ENCODE data around the gene ARHGEF38.

The ARHGEF38 gene

DNA sequence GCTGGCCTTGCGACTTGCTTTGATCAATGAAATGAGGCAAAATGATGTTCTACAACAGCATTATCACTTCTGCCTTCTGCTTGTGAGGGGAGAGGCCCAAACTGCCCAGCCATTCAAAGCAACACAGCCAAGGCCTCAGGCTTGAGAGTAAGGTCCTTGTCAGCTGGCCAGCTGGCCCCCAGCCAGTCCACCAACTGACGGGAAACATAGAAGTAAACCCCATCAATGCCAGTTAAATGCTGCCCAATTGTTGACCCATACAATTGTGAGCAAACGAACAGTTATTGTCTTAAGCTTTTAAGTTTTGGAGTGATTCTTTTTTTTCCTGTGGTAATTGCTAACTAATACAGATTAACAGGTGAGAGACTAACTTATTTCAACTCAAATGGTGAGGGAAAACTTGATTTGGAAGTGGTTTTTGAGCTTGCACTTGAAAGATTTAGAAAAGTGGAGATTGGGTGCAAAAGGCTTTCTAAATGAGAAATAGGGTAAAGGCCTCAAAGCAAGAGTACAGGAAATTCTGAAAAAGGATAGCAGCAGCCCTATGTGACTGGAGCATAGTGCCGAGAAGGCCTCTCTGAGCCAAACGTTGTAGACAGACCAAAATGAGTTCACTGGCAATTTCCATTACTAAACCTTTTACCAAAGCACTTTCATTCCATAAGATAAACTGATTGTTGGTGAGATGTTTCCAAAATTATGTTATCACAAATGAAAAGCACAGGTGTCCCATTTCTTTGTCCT, 66.9 kb downstream of the ARHGEF38 start:
- no peak for DNase-seq

DNA sequence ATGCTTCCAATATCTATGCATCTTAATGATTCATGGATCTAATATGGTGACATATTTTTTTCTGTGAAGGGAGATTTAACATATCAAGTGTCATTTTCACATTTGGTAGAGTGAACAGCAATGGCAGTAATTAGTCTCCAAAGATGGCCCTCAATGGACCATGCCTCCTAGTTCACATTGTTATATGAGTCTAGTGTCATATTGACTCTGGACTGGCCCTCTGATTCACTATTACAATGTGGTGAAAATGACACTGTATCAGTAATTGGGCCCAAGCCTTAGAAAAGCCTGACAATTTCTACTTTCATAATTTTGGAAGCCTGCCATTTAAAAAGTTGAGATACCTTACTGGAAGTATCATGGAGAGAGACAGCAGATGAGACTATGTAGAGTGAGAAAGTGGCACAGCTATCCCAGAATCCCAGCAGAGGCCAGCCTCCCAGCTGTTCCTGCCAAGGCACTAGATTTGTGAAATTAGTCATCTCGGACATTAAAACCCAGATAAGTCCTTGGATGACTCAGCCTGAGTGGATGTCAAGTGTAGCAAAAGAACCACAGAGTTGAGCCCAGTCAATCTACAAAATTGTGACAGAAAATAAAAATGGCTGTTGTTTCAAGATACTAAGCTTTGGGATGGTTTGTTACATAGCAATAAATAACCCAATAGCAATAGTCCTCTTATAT, 68.4 kb downstream of the ARHGEF38 start:
- DNase-seq: no peak

DNA sequence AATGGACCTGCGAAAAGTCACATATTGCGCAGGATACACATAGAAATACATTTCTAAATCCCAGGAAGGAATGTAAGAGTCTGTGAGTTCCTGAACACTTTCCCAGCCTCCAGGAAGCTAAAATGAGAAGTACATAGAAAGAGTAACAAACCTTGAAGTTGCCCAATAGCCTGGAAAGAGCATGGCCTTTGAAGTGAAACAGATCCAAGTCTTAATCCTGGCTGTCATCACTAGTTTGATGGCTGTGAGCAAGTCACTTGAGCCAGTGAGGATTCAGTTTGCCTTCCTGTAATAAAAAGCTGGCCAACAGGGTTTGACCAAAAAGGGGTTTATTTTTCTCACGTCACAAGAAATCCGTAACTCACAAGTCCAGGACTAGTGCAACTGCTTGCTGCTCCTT, 69.8 kb downstream of the ARHGEF38 start:
- no peak for DNase-seq

DNA sequence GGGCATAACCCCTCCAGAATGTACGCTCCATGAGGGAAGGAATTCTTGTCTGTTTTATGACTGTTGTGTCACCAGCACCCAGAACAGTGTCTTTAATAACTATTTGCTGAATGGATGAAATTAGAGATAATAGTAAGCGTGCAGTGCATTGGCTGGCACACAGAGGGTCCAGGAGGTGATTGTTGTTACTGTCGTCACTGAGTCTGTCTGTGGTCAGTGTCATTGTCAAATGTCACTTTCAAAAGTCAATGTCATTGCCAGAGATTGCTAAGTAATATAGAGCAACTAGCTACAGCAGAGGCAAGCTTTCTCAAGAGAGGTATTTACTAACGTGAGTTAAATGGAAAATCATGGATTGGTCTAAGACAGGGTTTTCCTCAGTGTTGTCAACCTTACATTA, 70.7 kb downstream of the ARHGEF38 start:
- DNase-seq: no peak

DNA sequence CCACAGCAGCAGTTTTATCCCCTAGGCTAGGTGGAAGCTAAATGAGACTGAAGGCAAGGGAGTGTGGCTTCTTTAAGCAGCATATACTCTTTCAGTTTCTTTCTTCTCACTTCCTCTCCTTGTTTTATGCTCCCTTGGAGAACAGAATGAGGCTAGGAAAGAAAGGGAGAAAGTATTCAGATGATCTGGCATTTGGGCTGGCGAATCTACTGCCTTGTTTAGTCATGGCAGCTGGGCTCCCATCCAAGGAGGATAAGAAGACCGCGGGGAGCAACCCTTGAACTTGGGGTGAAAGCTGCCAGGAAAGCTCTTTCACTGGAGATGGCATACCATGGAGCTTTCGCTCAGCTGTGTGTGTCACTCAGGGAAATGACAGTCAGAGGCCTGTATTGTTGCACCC, 72.1 kb downstream of the ARHGEF38 start:
- no peak for DNase-seq

DNA sequence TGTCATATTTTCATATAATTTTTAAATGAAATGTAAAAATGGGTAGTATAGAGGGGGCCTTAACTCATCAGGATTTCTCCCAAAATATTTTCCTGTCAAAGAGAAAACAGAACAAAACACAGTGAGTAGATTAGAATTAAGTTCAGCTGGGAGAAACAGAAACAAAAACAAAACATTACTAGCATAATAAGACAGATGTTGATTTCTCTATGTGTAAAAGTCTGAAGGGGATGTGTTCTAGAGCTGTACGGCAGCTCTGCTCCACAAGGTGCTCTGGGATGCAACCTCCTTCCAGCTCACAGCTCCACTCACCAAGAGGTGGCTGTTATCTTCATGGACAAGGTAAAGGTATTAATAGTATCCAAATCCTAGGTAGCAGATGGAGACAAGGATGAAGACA, 72.8 kb downstream of the ARHGEF38 start:
- no peak for DNase-seq

DNA sequence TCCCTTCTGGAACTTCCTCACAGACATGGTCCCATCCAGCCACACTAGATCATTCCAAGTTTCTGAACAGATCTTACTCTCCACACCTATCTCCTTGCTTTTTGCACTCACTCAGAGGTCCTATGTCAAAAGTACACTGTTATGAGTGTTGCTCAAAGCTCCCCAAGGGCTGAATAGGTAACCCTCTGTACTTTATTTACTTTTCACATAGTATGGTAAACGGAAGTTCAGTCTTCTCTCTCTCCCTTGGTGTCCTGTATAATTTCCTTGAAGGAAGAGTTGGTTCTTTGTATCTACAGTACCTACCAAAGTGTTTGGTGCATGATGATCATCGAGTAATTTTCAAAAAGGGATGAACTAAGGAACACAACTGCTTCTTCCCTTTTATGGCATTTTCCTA, 74.4 kb downstream of the ARHGEF38 start:
- no peak for DNase-seq

DNA sequence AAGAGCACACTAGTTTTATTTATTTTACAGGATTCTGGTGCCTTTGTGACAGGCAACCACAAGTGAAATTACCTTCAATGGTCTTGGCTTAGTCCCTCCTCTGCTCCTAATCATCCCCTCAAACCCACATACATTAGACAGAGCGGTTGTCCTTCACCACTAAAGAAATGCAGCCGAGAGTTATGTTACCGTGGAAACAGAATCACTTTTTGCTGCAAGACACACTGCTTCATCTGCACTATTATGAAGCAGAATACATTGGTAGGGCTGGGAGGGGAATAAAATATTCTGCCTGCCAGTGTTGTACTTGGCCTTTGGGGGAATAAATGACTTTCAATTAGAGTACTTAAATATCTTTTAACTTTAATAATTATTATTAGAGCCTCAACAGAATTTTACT, 75.2 kb downstream of the ARHGEF38 start:
- no peak for DNase-seq

DNA sequence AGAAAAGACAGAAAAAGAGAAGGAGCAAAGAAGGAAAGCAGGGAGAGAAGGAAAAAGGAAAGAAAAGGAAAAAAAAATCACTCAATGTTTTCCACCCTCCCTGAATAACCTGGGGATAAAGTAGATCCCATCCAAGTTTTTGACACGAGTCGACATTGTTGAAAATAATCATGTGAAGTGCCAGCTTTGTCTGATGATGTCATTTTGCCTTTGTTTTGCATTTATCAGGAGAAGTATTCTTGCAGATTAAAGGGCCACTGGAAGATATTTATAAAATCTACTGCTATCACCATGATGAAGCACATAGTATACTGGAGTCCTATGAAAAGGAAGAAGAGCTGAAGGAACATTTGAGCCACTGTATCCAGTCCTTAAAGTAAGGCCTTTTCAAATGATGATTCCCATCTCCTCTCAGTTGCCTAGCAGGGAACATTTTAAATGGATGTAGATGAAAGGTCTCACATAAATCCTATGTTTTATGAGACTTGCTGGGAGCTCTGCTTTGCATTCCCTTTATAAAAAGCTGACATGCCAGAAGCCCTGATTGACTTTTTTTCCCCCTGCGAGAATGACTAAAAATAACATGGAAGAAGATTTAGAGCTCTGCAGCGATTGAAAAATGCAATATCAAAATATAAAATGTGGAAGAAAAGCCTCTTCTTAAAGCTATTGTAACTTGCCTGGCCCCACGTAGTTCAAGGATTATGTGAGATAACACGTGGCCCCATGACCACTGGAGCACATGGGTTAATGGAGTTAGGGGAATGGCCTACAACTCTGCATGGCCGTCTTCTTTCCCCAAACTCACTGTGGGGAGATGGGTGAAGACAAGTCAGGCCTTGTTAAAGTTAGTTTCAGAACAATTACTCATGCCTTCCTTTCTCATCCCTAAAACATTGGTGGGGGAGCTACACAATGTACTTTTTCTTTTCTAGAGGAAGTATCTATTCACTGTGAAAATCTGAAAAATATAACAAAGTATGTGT, 78.5 kb downstream of the ARHGEF38 start:
- no peak for DNase-seq

DNA sequence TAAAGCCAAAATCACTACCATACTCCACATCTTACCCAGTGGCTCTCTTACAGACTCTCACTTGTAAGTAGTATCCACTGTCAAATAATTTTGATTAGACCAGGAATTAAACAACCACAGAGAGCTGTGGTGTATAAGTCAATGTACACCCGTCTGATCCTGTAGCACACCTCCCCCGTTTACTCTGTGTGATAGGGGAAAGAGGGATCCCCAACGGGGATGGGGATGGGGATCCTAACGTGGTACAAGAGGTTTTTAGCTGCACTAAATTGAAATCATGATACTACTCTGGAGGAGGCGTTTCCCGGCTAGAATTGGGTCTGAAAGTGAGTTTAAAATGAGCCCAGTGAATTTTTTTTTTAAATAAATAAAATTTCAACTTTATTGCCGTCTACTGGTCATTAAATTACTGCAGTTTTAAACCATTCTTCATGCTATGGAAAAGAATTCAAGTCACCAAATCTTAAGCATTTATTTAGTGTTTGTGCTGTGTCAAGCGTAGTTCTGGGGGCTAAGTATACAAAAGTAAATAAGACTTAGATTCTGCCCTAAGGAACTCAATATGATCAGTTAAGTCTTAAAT, 79.5 kb downstream of the ARHGEF38 start:
- no peak for DNase-seq

DNA sequence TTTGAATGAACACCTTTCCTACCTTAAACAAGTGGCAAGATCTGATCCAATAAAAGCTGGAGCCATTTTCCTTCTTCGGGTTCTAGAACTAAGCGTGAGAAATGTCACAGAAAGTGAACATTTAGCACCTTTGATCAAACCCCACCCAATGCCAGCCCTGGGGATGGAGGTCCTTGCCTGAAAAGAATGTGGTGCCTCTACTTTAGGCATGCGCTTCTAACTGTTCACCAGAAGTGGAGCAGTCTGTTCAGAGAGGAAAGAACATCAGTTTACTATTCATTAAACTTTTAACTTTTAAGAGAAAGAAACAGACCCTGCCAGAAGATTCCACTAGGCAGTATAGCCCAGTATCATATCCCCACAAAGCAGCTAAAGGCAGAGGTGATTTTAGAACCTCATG, 80.2 kb downstream of the ARHGEF38 start:
- DNase-seq: no peak

DNA sequence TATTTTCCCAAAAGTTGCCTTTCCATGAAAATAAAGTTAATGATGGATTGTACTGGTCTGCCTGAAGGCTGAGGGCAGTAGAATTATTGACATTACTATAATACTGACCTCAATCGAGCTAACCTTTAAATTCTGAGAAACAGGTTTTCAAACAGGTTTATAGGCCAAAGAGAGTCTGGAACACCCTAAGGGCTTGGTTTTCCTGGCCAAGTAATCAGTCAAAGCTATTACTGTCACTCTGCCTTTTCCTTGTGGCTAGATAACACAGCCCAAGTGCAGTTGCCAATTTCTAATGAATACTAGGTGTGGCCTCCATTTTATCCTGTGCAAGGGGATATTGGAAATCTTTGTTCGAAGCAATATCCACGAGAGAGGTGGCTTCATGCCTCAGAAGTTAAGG, 80.8 kb downstream of the ARHGEF38 start:
- no peak for DNase-seq

DNA sequence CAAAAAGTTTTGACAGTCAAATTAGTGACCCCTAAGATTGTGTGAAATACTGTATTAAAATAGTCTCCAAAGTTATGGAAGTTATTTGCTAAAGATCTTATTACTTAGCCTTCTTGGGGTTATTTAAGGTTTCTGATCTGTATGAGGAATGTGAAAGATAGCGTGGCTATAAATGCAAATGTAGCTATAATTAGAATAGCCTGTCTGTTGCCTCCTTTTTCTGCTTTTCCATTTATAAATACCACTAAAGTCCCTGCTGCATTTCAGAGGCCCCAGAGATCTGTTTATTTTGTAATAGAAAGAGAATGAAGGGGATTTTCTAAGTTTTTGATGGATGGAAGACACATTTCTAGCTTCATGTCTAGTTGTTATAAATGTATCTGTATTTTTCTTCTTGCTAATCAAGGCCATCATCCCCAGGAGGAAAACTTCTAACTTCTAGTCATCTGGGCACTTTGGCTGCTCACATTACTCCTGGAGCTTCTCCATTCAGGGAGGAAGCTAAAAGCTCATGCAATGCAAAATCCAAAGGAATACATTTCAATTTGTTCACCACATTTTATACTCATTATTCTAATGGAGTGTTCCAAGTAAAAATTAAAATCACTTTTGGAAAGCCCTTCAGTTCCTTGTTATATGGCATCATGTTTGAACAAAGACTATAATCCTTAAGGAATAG, 82.1 kb downstream of the ARHGEF38 start:
- no peak for DNase-seq

DNA sequence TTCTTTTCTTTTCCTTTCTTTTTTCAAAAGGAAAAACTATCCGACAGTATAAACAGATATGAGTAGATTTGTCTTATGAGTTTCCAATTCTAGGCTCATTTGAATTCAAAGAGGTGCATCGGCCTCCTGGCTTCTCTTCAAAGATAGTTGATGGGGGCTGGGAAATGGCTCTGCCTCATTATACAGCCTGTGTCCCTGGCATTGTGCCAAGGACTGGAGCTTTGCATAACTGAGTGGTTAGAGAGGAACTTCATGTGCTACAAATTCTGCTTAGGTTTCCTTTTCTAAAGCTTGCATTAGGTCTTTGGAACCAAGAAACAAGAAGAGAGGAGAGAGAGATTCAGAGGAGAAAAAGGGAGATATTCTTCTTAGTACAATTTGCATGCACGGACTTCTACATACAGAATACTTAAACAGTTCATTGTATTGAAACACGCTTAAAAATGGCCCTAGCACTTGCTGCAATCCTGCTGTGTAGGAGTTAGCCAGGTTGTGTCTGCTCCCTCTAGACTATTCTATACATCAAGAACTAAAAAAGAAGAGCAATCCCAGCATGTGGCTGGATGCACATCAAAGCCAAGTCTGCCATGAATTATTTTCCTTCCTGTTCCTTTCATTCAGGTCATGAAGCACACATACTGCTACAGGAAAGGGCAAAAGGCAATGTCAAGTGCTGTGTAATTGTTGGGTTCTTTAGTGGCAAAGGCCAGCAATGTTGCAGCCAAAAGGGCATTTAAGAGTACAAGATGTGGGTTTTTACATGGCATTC, 85.2 kb downstream of the ARHGEF38 start:
- no peak for DNase-seq

DNA sequence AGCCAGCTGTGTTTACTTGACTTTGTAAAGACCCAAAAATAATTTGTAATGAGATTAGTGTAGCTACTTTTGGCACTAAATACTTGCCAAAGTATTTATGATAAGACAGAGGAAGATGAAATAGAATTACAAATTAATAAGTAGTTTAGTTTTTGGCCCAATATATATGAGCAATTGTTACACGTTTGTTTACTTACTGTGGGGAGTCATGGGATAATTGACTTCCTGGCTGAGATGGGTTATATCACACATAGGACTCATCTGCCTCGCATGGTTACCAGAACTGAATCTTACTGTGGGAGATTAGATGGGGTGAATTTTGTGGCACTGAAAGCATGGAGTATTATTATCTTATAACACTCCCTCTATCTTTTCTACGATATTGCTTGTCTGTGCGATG, 89.4 kb downstream of the ARHGEF38 start:
- DNase-seq: no peak

DNA sequence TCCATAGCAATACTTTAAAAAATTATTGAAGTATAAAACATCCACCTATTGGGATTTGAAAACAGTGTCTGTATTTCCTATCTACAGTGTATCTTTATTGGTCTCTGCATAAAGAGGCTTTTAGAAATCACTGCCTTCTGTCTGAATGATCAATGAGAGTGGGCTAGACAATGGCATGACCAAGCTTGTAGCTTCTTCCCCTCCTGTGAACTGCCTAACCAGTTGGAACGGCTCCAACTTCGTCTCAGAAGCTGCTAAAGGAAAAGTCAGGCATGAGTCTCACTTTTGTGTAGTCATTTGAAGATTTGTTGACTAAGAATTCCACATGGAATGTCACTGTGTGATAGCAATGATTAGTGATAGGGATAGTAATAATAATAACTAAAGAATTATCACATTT, 91.8 kb downstream of the ARHGEF38 start:
- no peak for DNase-seq

DNA sequence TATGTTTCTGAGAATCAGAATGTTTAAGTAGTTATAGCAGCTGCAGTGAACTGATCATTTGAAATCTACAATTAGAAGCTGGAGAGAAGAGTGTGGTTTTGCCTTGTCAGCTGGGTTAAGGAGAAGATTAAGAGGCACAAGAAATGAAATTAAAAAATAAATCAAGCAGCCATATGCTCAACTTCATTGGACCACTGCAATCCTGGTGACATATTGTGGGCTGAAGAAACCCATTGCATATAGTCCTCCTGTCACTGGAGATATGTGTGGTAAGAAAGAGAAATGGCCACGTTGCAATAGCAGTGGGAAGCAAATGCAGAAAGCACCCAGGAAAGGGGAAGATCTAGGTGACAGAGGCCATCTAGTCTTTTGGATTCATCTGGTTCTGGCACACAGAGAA, 93.0 kb downstream of the ARHGEF38 start:
- no peak for DNase-seq

DNA sequence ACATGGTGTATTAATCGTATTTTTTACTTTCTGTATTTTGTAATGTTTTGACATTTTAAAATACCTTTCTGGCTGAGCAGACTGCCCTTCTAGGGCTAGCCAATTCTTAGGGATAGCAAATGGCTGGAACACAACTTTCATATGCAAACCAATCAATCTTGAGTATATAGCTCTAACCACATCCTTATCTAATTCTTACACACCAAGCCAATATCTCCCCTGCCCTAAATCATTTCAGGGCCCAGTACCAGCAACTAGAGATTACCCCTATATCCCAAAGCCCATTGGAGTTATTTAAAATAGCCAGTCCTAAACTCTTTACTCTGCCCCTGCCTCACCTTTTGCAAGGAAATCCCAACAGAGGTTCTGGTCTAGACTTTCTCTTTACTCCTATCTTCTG, 97.8 kb downstream of the ARHGEF38 start:
- no peak for DNase-seq

DNA sequence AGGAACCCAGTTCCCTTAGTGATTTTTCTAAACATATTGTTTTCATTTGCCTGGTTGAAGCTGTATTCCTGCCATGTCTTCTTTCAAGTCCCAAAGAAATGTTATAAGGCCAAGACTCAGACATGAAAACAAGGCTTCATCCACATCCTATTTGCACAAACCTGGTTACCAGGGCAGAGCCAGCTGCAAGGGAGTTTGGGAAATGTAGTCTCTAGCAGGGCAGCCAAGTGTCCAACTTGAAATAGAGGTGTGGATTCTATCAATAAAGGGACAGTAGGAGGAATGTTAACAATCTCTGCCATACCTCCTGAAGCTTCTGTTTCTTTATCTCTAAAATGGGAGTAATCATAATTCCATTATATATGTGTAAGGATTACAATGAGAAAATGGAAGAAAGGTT, 99.5 kb downstream of the ARHGEF38 start:
- no peak for DNase-seq

DNA sequence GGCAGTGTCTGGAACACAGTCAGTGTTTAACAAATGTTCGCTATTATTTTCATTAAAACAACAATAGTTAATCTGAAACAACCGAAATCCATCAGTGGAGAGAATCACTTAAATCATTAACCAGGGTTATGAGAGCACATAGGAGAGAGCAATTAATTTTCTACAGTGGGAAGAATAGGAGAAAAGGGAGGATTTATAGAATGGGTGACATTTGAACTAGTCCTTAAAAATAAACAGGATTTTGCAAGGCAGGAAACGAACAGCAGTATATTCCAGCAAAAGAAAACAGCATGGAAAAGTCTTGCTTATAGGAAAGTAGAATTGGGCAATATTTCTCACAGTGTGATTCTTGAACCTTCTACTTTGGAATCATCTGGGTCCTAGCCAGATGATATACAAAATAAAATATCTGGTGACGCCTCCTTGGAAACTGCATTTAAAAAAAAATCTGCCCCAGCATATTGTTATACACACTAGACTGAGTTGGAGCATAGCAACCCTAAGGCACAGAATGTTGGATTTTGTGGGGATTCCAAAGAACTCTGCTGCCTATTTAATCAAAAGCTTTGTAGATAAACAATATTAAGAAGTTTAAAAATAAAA, 100.0 kb downstream of the ARHGEF38 start:
- DNase-seq: no peak

DNA sequence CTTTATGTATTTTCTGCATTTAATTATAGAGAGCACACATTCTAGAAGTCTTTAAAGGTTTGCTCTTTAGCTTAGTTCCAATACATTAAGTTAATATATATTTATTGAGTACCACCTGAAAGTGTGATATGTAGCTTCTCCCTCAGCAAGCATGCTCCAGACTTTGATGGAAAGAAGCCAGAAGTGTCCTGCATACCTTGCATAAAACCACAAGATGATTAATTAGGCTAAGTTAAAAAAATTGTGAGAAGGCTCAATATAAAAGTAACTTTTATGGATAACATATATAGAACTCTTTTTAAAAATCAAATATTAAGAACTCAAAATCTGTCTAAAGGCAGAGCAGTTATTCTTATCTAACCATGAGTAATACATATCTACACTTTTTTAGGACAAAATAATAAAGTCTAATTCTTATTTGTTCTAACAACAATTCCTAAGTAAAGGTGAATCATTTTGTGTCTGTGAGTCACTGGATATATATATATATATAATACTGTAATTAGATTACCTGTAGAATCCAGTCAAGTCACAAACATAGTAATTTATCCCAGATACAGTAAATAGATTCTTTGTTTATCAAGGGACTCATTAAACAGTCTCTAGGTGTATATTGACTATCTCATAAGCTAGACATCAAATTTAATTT, 104.8 kb downstream of the ARHGEF38 start:
- DNase-seq: no peak

Measured in NCI-H2171 (cell line).